GM19438 (cell line): ENCODE results near the gene SETD3.

Experiments used
- ATAC-seq: cut with Tn5 transposase; IDR thresholded peaks from one replicate; pipeline ENCODE4 v1.9.1; 2021; ENCODE audit warnings: low read depth; ENCODE audit not compliant: unreplicated experiment

SETD3 gene

GRCh38 chr14:99516871-99517642 lies 36.4 kb upstream of the SETD3 start:
- no peak for ATAC-seq

GRCh38 chr14:99516156-99516870 lies 35.7 kb upstream of the SETD3 start:
- ATAC-seq = no peak

GRCh38 chr14:99515301-99516155 lies 34.9 kb upstream of the SETD3 start:
- no peak for ATAC-seq

GRCh38 chr14:99514552-99515300 lies 34.1 kb upstream of the SETD3 start:
- no peak for ATAC-seq

GRCh38 chr14:99513946-99514551 lies 33.4 kb upstream of the SETD3 start:
- no peak for ATAC-seq

DNA sequence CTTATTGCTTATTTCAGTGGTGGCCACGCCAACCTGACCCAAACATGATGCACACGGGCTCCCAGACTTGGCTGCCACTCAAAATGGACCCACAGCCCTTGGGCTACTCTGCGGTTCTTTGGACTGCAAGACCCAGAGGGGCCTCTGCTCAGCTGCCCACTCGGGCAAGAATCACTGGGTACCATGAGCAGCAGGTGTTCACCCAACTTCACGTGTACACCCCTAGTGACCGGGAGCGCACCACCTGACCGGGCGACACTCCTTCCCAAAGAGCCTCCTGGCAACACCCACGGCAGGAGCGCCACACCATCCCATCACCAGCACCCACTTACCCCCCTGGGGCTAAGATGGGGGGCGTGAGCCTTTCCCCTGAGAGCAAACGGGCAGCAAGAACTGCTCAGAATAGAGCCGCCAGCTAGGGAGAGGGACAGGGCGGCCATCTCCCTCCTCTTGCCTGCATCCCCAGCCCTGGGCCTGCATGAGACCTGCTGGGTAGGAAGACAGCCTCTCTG lies 32.6 kb upstream of the SETD3 start:
- no peak for ATAC-seq

GRCh38 chr14:99512571-99513182 lies 32.0 kb upstream of the SETD3 start:
- no peak for ATAC-seq

GRCh38 chr14:99512110-99512449 lies 31.4 kb upstream of the SETD3 start:
- ATAC-seq = no peak

DNA sequence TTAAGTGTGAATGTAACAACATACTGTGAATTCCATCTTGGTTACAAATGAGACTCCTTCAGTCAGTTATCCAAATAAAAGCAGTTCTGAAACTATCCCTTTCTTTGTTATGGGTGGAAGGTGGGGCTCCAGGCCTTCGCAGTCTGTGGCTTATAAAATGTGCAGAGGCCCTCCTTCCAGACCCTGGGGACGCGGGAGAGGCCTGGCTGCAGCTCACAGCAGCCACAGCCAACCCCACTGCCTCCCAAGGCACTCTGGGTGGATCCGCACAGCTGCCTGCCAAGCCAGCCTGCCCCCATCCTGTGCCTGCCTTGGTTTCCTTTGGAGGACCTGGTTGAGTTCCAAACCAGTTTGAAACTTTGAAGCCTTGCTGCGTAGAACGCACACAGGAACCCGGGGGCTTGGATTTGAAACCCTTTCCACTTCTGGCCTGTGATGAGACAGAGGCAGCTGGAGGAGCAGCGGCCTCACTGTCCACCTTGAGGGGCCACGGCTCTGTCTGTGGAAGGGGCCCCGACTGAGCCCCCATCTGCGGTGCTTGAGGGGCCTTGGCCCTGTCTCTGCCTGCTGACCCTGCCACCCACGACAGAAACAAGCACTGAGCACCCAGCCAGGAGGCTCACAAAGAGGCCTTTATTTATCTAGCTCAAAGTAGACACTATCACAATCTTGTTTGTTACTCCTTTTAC lies 30.9 kb upstream of the SETD3 start:
- ATAC-seq = no peak

GRCh38 chr14:99510556-99511139 lies 30.0 kb upstream of the SETD3 start:
- ATAC-seq = no peak

DNA sequence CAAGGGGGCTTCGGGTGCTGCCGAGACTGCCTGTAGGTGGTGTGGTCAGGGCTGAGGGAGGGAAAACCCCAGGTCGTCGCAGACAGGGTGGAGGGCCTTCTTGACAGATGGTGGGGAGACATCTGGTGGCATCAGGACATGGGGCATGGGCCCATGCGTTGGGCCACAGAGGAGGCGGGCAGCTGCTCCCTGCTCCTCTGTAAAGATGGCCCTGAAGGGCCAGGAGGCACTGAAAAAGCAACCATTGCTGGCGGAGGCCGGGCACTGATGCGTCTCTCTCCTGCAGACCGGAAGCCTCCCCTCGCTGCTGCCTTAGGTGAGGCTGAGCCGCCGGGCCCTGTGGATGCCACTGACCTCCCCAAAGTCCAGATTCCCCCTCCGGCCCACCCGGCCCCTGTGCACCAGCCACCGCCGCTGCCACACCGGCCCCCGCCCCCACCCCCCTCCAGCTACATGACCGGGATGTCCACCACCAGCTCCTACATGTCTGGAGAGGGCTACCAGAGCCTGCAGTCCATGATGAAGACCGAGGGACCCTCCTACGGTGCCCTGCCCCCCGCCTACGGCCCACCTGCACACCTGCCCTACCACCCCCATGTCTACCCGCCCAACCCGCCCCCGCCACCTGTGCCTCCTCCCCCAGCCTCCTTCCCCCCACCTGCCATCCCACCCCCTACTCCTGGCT lies 29.4 kb upstream of the SETD3 start:
- ATAC-seq = no peak

- no peak for ATAC-seq
Observed at GRCh38 chr14:99508896-99509629, 28.4 kb upstream of the SETD3 start.

DNA sequence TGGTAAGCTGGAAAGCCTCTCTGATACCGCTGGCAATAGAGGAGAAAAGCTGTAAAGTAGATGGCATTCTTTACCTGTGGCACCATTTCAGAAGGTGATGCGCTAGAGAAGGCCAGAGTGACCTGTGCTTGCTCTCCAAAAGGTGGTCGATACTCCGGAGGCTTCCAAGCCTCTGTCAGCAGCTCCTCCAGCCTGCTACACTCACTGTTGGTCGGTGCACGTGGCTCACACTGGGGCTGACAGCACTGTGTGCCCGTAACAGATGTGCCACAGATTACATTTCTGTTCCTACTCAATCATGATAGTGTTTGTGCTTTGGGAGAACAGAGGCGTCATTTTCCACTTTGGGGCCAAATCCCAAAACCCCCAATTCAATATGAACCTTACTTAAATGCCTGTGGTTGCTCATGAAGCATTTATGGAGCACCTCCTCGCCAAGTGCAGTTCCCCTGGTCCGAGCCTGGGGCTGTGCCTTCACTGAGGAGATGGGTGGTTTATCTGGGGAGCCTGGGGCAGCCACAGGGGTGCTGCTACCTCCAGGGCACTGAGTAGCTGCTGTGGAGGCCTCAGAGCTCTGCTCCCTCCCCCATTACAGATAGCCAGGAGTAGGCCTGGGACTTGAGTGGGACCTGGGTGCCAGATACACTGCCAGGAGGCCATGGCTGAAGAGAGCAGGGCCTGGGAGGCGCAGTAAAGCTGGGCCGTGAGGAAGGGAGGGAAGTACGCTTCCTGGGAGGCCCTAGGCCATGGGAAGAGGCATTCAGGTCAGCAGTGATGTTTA lies 27.4 kb upstream of the SETD3 start:
- no peak for ATAC-seq

GRCh38 chr14:99506276-99506675 lies 25.6 kb upstream of the SETD3 start:
- ATAC-seq = no peak

DNA sequence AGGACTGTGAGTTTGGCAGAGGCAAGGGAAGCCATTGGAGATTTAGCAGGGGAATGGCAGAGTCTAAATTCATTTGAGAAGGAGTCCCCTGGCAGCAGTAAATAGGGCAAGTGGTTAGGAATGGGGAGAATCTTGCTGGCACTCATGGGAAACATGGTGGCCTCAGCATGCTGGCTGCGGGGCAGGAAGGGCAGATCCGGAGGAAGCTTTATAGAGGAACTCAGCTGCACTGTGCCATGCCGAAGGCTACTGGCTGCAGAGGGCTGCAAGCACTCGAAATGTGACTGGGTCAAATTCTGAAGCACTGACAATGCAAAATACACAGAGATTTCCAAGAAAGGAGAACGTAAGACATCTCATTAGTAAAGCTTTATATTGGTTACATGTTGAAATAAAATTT lies 24.4 kb upstream of the SETD3 start:
- ATAC-seq = no peak

DNA sequence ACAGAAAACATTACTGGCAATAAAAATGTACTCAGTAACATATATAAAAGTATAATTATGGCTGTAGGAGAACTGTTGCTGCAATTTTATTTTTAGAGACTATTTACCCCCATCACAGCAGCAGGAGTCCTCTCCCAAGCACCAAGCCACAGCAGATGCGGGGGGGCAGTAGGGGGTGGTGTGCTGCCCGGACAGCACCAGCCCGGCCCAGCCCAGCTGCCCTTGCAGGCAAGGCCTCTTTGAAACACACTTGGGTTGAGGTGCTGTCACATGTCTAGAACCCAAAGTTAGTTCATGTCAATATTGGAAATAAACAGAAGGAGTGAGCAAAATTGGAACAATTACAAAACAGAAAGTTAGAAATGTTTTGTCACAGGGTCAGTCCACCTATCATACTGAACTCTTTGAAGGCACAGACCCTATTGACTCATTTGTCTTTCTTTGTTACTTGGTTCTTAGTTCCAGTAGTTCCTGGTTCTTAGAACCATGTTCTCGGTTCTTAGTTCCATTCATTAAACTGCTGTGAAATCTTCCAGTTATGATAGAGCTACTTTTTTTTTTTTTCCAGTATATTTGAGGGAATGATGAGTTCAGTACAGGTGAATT lies 23.3 kb upstream of the SETD3 start:
- ATAC-seq = no peak
